Left ventricle myocardium inferior (tissue), 1 donor: ENCODE results near the gene TMEM52B. TPM values are rescaled to one million over a fixed set of nuclear protein-coding genes. Genes with fewer than 3 reads are reported as not detected.

Experiments
- DNase-seq: peaks from one replicate; pipeline ENCODE4 v3.0.0-alpha.2; 2020
- H3K27ac ChIP-seq: fragments of 200-600 bp; replicated peaks from 2 replicates; pipeline ENCODE4 v1.8.0; 2021
- H3K27me3 ChIP-seq: fragments of 200-600 bp; 2 replicates; pipeline ENCODE4 v1.8.0; 2021; ENCODE audit warnings: low read depth
- H3K36me3 ChIP-seq: fragments of 200-600 bp; 2 replicates; pipeline ENCODE4 v1.8.0; 2021
- H3K4me1 ChIP-seq: fragments of 200-600 bp; 2 replicates; pipeline ENCODE4 v1.8.0; 2021
- H3K4me3 ChIP-seq: fragments of 200-600 bp; 2 replicates; pipeline ENCODE4 v1.8.0; 2021; ENCODE audit warnings: mild to moderate bottlenecking, moderate library complexity
- H3K9me3 ChIP-seq: fragments of 200-600 bp; replicated peaks from 2 replicates; pipeline ENCODE4 v1.8.0; 2021
- intact Hi-C: fragments of 100-400 bp; cut with micrococcal nuclease; formaldehyde crosslinking; loops from one replicate; pipeline ENCODE4 v1.11.0; 2022
- total RNA-seq: library from RNA; stranded (reverse); fragmentation: NEBNext Ultra II Directional; extraction: Animal tissue kit (Norgen Biotek cat#: 25700); gene quantifications from one replicate; pipeline ENCODE4 v1.2.1, GENCODE V29; 2021
- TF ChIP-seq, protein P1 (sequence below): fragments of 200-600 bp; IDR thresholded peaks from 2 replicates; pipeline ENCODE4 v1.8.0; 2021; ENCODE audit warnings: antibody characterized with exemption, mild to moderate bottlenecking, borderline replicate concordance
- donor health status: DM: no; HTN: yes; CAD: no; lungs with severe emphysema.

The TMEM52B gene
- total RNA-seq, 1 donor from 2014 or later: not detected

DNA sequence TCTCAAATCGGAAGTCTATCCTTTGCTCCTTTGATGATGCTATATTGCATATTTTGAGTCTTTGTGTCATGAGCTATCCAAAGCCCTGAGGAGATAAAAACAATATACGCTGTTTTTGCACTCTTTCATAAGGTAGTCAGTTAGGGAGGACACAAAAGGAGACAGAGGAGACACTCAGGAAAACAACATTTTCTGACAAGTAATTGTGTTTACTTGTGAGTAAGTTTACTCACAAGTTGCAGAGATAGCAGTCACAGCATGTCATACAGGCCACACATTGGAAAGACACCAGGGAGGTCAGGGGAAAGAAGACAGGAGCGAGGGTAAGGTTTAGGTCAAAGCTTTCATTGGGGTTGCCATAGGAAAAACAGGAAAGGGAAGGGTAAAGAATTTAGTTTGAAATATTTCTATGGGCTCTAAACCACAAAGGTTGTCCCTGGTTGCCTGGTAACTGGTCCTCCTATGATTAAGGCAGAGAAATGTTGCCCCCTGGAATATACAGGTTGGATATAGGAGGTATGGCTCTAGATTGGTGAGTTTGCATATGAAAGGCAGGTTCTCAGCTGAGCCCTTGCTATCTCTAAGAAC is 26.5 kb downstream of the TMEM52B start:
- TF ChIP-seq, protein P1, sequence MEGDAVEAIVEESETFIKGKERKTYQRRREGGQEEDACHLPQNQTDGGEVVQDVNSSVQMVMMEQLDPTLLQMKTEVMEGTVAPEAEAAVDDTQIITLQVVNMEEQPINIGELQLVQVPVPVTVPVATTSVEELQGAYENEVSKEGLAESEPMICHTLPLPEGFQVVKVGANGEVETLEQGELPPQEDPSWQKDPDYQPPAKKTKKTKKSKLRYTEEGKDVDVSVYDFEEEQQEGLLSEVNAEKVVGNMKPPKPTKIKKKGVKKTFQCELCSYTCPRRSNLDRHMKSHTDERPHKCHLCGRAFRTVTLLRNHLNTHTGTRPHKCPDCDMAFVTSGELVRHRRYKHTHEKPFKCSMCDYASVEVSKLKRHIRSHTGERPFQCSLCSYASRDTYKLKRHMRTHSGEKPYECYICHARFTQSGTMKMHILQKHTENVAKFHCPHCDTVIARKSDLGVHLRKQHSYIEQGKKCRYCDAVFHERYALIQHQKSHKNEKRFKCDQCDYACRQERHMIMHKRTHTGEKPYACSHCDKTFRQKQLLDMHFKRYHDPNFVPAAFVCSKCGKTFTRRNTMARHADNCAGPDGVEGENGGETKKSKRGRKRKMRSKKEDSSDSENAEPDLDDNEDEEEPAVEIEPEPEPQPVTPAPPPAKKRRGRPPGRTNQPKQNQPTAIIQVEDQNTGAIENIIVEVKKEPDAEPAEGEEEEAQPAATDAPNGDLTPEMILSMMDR: no peak
- intact Hi-C loops: no loop called here
- Histone ChIP-seq H3K36me3 (no peaks in the 10 kb centered on the region), H3K4me1 (no peaks in the 10 kb centered on the region), H3K4me3 (no peak overlapping the region), H3K27ac (no peak overlapping the region), H3K27me3 (no peaks in the 10 kb centered on the region), H3K9me3 (no peaks in the 10 kb centered on the region)
- DNase-seq: no peak

DNA sequence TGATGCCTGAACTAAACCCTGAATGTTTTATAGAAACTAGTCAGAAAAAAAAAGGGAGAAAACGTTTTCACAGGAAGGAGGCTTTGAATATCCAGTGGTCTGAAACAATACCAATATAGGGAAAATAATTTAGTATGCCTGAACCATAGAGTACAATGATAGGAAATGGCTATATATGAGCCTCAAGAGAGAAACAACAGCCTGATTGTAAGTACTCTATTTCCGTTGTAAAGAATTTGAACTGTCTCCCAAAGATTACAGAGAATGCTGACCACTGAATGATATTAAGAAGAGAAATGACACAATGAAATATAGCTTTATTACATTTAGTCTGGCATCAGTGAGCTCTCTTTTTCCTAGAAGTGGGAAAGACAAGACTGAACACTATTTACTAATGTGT is 28.3 kb downstream of the TMEM52B start:
- Histone ChIP-seq H3K27me3 (no peaks in the 10 kb centered on the region), H3K9me3 (no peaks in the 10 kb centered on the region), H3K4me3 (no peak overlapping the region), H3K36me3 (no peaks in the 10 kb centered on the region), H3K4me1 (peaks cover 5% of the 10 kb centered on the region), H3K27ac (peak overlapping the region; percentile 16)
- TF ChIP-seq, protein P1: no peak
- intact Hi-C loops: no loop called here
- no peak for DNase-seq

DNA sequence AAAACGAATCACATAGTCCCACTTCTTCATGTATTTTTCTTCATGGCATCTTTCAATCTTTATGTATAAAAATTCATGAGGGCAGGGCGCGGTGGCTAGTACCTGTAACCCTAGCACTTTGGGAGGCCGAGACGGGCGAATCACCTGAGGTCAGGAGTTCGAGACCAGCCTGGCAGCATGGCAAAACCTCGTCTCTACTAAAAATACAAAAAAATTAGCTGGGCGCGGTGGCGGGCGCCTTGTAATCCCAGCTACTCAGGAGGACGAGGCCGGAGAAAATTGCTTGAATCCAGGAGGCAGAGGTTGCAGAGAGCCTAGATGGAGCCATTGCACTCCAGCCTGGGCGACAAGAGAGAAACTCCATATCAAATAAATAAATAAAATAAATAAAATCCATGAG is 31.4 kb downstream of the TMEM52B start:
- Histone ChIP-seq H3K27me3 (no peaks in the 10 kb centered on the region), H3K27ac (no peak overlapping the region), H3K4me3 (no peak overlapping the region), H3K36me3 (no peaks in the 10 kb centered on the region), H3K9me3 (no peaks in the 10 kb centered on the region), H3K4me1 (peaks cover 29% of the 10 kb centered on the region)
- no peak for DNase-seq
- TF ChIP-seq, protein P1: no peak
- intact Hi-C loops: no loop called here

DNA sequence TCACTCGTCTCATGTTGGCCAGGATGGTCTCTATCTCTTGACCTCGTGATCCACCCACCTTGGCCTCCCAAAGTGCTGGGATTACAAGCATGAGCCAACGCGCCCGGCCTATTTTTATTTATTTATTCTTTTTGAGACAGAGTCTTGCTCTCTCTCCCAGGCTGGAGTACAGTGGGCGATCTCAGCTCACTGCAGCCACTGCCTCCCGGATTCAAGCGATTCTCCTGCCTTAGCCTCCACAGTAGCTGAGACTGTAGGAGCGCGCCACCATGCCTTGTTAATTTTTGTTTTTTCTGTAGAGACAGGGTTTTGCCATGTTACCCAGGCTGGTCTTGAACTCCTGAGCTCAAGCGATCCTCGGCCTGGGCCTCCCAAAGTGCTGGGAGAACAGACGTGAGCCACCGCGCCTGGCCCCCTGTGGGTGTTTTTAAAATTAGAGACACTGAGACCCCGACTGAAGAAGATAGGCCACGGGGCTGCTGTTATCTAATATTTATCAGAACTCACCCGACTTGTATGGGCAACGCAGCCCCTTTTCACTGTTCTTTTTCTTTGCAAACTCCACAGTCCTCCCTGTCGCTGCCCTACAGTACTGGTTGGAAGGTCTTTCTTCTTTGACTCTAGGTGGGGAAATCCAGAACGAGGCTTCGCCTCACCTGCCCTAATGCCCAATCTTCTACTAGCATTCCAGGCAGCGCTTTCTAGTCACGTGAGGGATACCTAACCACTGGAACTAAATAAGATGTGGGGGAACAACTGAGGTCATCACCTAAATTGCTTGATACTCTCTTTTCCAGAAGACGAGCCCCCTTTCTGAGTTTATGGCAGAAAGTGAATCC is 32.5 kb downstream of the TMEM52B start:
- intact Hi-C loops: no loop called here
- DNase-seq: no peak
- Histone ChIP-seq H3K27me3 (no peaks in the 10 kb centered on the region), H3K27ac (peak overlapping the region; percentile 99), H3K36me3 (peaks cover 5% of the 10 kb centered on the region), H3K9me3 (no peaks in the 10 kb centered on the region), H3K4me3 (peak overlapping the region; percentile 84), H3K4me1 (peaks cover 40% of the 10 kb centered on the region)
- TF ChIP-seq, protein P1: no peak

DNA sequence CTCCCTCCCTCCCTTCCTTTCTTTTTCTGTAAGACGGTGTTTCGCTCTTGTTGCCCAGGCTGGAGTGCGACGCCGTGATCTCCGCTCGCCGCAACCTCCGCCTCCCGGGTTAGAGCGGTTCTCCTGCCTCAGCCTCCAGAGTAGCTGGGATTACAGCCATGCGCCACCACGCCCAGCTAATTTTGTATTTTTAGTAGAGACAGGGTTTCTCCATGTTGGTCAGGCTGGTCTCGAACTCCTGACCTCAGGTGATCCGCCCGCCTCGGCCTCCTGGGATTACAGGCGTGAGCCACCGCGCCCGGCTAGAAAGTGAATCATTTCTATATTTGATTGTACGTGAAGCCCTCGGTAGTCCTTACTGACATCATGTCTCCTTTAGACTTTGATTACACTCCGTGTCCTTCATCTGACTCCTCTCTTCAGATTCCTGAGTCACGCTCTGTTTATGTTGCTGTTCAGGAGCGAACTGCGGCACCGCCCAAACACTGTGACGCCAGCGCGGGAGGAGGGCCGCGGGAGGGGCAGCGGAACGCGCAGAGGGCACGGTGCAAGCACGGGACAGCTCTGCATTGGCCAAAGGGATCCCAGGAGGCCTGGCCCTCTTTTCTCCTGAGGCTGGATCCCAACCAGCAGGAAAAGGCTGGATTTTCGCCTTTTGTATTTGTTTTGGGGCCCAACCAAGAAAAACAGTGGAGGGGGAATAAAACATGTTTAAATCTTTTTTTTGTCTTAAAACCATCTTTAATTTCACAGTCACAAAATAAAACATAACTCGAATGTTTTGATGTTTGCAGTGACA is 33.3 kb downstream of the TMEM52B start:
- peaks cover 48% of the 10 kb centered on the region for H3K4me1 ChIP-seq
- TF ChIP-seq, protein P1: no peak
- DNase-seq: peak; percentile 98
- H3K27ac ChIP-seq: peak overlapping the region; percentile 99
- no peaks in the 10 kb centered on the region for H3K9me3 ChIP-seq
- no peaks in the 10 kb centered on the region for H3K27me3 ChIP-seq
- peak overlapping the region; percentile 84 for H3K4me3 ChIP-seq
- intact Hi-C loops: no loop called here
- H3K36me3 ChIP-seq: peaks cover 6% of the 10 kb centered on the region
